HepG2 (cell line): Measurements from ENCODE around the gene B3GNT5.

Source experiments
- POLR2A ChIP-seq, 2 experiments: IDR thresholded peaks; 2 replicates each; pipeline ENCODE4 v1.6.1; 2011; ENCODE audit warnings: low read depth in 2 of 2, low read length in 2 of 2, mild to moderate bottlenecking in 1 of 2, moderate library complexity in 1 of 2; ENCODE audit not compliant: insufficient read depth in 1 of 2
- ZNF557 ChIP-seq: sonication (generic); formaldehyde crosslinking; IDR thresholded peaks from 2 replicates; pipeline ENCODE4 v1.4.0; 2020; ENCODE audit warnings: missing genetic modification reagents
- ZSCAN29 ChIP-seq: sonication (generic); formaldehyde crosslinking; conservative IDR thresholded peaks from 2 replicates; pipeline ENCODE4 v1.4.0; 2020; ENCODE audit warnings: mild to moderate bottlenecking, missing genetic modification reagents

DNA sequence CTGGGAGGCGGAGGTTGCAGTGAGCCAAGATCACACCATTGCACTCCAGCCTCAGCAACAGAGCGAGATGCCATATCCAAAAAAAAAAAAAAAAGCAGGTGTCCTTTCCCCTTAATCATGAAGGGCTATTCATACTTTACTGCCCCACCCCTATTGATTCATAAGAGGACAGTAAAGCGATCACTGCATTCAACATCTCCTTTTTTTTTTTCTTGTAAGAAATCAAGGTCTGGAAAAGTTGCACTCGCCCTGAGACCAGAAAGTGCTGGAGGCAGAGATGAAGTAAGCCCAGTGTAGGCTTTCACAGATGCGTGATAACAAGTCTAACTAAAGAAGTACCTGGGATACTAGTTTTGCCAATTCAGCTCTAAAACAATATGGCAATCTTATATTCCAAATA is 24.2 kb downstream of the B3GNT5 start:
- TF ChIP-seq ZSCAN29 (CRISPR knock-in tag) = no peak
- TF ChIP-seq POLR2A (IDR thresholded peaks at IDR 0.05; ENCODE audit: insufficient read depth in 1 of 2, low read depth in 2 of 2, low read length in 2 of 2) = no peak
- no peak for TF ChIP-seq ZNF557
